Esophagus squamous epithelium (tissue), 5 donors: ENCODE results near the gene GPRC5C. TPM values are rescaled to one million over a fixed set of nuclear protein-coding genes. Genes with fewer than 3 reads are reported as not detected.

Source experiments
- DNase-seq: peaks from one replicate; lab custom pipeline; 2025; lab: John Stamatoyannopoulos, UW
- H3K27ac ChIP-seq, 4 donors: fragments of 200-600 bp; sonication (generic); one replicate each; pipeline ENCODE4 v1.5.1; 2016 to 2019; ENCODE audit warnings: mild to moderate bottlenecking in 1 of 4
- H3K27me3 ChIP-seq, 4 donors: fragments of 200-600 bp; sonication (generic); 1 replicate in 3 of 4; 2 replicates in 1 of 4; pipeline versions ENCODE4 v1.5.1 to v1.6.0; 2017 to 2021; ENCODE audit warnings: antibody characterized with exemption in 1 of 4
- H3K36me3 ChIP-seq, 3 donors: fragments of 200-600 bp; sonication (generic); one replicate each; pipeline ENCODE4 v1.5.1; 2016 to 2019
- H3K4me1 ChIP-seq, 3 donors: fragments of 200-600 bp; sonication (generic); one replicate each; pipeline ENCODE4 v1.5.1; 2017 to 2019
- H3K4me3 ChIP-seq, 4 donors: fragments of 200-600 bp; sonication (generic); 1 replicate in 3 of 4; 2 replicates in 1 of 4; pipeline ENCODE4 v1.5.1; 2016 to 2019; ENCODE audit warnings: mild to moderate bottlenecking in 2 of 4, moderate library complexity in 1 of 4
- H3K9me3 ChIP-seq, 3 donors: fragments of 200-600 bp; sonication (generic); one replicate each; pipeline ENCODE4 v1.5.1; 2016 to 2019
- POLR2A ChIP-seq, 4 donors: fragments of 450-650 bp; IDR thresholded peaks; one replicate each; pipeline ENCODE4 v1.6.1; 2017; ENCODE audit warnings: antibody characterized with exemption in 4 of 4, mild to moderate bottlenecking in 4 of 4, moderate library complexity in 3 of 4
- WGBS, 2 donors: methylation state at CpG; one replicate each; pipeline ENCODE4 v1.1.5; 2018; 5-methylcytosine and 5-hydroxymethylcytosine counted together
- intact Hi-C: fragments of 100-400 bp; cut with DNase I; formaldehyde crosslinking; loops from one replicate; pipeline ENCODE4 v1.15.0; 2022
- total RNA-seq, 4 donors: library from RNA; depleted of rRNA; stranded (reverse); fragments of >200 nt; gene quantifications; one replicate each; pipeline ENCODE4 v1.1.0, GENCODE V29; 2016
- TF ChIP-seq, protein P1 (sequence below), 6 experiments: fragments of 450-650 bp in 4 of 6; fragments of 200-600 bp in 2 of 6; sonication (generic) in 2 of 6; IDR thresholded peaks; one replicate each; pipeline ENCODE4 v1.5.1; 2016 to 2019; ENCODE audit warnings: antibody characterized with exemption in 6 of 6, mild to moderate bottlenecking in 4 of 6, moderate library complexity in 4 of 6
- donor health status: DM: yes; HTN: yes; CAD: no.

GPRC5C gene
- total RNA-seq, 4 donors from 2014 or later: 6.3 to 21.6 (median 11.7) TPM

DNA sequence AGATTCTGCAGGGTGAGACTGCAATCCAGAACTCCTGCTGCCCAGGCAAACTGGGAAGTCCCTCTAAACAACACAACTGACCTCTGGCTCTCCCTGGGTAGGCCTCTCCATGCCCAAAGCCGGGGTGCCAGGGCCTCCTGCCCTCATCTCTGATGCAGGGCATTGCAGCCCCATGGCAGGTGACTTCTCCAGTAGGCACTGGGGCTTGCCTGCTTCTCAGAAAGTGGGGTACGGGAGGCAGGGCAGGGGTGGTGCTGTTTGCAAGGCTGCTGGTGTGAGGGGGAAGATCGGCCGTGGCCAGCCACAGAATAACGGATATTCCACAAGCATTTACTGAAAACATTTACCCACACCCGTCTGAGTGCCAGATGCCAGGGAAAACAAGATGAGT is 4.1 kb upstream of the GPRC5C start:
- no peak for DNase-seq
- H3K4me1 ChIP-seq: peaks cover 27 to 66% (median 36%) of the 10 kb centered on the region in 3 donors
- peaks cover 0 to 37% (median 0%) of the 10 kb centered on the region in 4 donors for H3K27me3 ChIP-seq
- H3K4me3 ChIP-seq: no peak overlapping the region
- TF ChIP-seq, protein P1, sequence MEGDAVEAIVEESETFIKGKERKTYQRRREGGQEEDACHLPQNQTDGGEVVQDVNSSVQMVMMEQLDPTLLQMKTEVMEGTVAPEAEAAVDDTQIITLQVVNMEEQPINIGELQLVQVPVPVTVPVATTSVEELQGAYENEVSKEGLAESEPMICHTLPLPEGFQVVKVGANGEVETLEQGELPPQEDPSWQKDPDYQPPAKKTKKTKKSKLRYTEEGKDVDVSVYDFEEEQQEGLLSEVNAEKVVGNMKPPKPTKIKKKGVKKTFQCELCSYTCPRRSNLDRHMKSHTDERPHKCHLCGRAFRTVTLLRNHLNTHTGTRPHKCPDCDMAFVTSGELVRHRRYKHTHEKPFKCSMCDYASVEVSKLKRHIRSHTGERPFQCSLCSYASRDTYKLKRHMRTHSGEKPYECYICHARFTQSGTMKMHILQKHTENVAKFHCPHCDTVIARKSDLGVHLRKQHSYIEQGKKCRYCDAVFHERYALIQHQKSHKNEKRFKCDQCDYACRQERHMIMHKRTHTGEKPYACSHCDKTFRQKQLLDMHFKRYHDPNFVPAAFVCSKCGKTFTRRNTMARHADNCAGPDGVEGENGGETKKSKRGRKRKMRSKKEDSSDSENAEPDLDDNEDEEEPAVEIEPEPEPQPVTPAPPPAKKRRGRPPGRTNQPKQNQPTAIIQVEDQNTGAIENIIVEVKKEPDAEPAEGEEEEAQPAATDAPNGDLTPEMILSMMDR (IDR thresholded peaks at IDR 0.05): no peak
- no peak for TF ChIP-seq POLR2A (IDR thresholded peaks at IDR 0.05)
- H3K9me3 ChIP-seq: peaks cover 0 to under 1% (median 0%) of the 10 kb centered on the region in 3 donors
- 48 to 66% methylated on average over 2 to 3 of the region's 6 CpGs for WGBS, 2 donors
- intact Hi-C loops: no loop called here
- H3K27ac ChIP-seq: peak overlapping the region; percentile 76 to 85 (median 77)
- H3K36me3 ChIP-seq: no peaks in the 10 kb centered on the region

DNA sequence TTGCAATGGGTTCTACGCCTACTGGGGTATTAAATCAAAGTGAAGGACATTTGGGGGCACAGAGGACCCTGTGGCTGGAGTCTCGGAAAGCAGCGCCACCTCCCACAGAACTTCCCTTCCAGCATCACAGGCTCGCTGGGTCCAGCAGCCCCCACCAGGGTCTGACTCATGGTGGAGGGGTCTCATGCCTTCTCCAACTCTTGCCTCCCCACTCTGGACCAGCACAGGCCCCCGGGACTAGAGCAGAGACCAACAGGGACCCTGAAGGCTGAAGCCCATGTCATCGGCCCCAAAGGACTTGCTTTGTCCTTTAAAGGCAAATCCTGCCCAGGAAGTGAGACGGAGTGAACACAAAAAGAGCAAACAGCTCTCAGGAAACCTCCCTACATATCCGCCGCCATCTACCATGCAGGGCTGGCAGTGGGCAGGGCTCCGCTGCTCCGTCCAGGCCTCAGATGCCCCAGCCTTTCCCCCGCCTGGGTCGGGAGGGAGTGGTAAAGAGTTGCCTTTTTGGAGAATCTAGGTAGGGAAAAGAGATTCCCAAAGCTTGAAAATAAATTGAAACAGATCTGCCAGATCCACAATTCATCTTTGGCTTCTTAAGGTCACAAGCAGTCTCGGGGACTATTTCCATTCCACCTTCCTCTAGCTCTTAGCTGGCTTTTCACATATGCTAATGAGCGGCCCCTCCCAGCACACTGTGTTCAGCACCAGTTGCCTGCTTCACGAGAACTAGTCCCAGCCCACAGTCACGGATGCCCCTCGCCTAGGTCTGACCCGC is 2.1 kb upstream of the GPRC5C start:
- intact Hi-C loops: no loop called here
- 53 to 67% methylated on average over 11 to 16 of the region's 19 CpGs for WGBS, 2 donors
- no peaks in the 10 kb centered on the region for H3K9me3 ChIP-seq
- no peak for DNase-seq
- no peak for TF ChIP-seq POLR2A (IDR thresholded peaks at IDR 0.05)
- TF ChIP-seq, protein P1 (IDR thresholded peaks at IDR 0.05): no peak
- H3K4me3 ChIP-seq: peak overlapping the region; percentile 55 to 84 (median 65)
- H3K27ac ChIP-seq: peak overlapping the region; percentile 87 to 93 (median 92)
- peaks cover 0 to 52% (median 0%) of the 10 kb centered on the region in 4 donors for H3K27me3 ChIP-seq
- no peaks in the 10 kb centered on the region for H3K36me3 ChIP-seq
- peaks cover 27 to 78% (median 37%) of the 10 kb centered on the region in 3 donors for H3K4me1 ChIP-seq

DNA sequence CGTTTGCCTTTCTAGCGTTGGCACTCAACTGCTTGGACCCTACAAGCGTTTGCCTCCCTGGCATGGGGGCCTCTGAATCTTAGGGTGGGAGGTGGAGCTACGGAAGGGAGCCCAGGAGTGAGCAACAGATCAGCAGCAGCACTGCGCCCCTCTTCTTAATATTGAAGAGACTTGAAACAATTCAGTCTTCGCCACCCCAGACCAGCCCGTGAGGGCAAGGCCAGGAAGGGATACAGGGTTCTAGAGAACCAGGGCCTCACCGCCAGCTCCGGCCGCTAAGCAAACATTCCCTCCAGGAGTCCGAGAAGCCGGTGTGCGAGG is 1.5 kb upstream of the GPRC5C start:
- intact Hi-C loops: no loop called here
- 18 to 70% methylated on average over 2 to 11 of the region's 13 CpGs for WGBS, 2 donors
- Histone ChIP-seq H3K27me3 (peaks cover 0 to 52% (median 0%) of the 10 kb centered on the region in 4 donors), H3K9me3 (no peaks in the 10 kb centered on the region), H3K27ac (peak overlapping the region; percentile 87 to 93 (median 92)), H3K4me1 (peaks cover 27 to 78% (median 37%) of the 10 kb centered on the region in 3 donors), H3K4me3 (peak overlapping the region; percentile 55 to 84 (median 65)), H3K36me3 (no peaks in the 10 kb centered on the region)
- peak in 1 of 4 donors; percentile 37 for TF ChIP-seq POLR2A (IDR thresholded peaks at IDR 0.05)
- TF ChIP-seq, protein P1 (IDR thresholded peaks at IDR 0.05): no peak
- no peak for DNase-seq

DNA sequence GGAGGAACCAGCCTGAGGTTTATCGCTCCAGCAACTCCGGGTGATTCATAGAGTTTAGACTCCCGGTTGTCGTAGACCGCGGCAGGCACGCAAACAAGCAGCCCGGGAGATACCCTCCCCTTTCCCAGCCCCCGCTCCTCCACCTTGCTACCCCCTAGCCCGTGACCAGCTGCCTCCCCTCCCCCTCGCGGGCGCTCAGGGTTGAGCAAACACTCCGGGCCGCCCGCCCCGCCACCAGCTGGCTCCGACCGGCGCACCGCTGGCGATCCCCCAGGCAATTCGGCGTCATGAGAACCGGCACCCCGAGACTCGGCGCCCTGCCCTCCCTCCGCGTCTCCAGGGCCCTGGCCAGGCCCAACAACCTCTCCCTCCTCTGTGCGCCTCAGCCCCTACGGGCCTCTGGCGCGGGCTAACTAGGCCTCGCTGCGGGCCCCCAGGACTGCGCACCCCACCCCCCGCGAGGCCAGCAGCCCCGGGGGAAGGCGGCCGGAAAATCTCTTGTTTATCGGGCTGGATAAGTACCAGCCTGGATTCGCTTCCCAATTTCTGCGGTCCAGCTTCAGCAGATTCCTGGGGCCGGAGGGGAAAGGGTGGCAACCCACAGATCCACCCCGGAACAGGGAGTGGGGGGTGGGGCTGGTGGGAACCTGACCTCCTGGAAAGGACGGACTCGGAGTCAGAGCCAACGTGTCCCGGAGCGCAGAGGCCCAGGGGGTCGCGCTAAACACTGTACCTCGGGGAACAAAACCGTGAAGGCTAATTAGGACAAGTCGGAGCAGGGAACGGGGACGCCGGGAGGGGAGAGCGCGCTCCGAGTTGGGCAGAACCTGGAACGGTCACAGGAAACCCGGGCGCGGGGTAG is 951 bp upstream of the GPRC5C start:
- TF ChIP-seq, protein P1 (IDR thresholded peaks at IDR 0.05): no peak
- peak in 2 of 4 donors; percentile 18 to 47 for TF ChIP-seq POLR2A (IDR thresholded peaks at IDR 0.05)
- intact Hi-C loops: no loop called here
- peak overlapping the region; percentile 87 to 93 (median 92) for H3K27ac ChIP-seq
- no peak for DNase-seq
- no peaks in the 10 kb centered on the region for H3K9me3 ChIP-seq
- no peaks in the 10 kb centered on the region for H3K36me3 ChIP-seq
- 0 to 1% methylated on average over 9 to 35 of the region's 67 CpGs for WGBS, 2 donors
- peak overlapping the region; percentile 55 to 84 (median 65) for H3K4me3 ChIP-seq
- H3K27me3 ChIP-seq: peaks cover 0 to 54% (median 0%) of the 10 kb centered on the region in 4 donors
- peaks cover 27 to 78% (median 37%) of the 10 kb centered on the region in 3 donors for H3K4me1 ChIP-seq
